Measurements from ENCODE around the gene TNP2. TPM values are rescaled to one million over a fixed set of nuclear protein-coding genes. Genes with fewer than 3 reads are reported as not detected.

TNP2 gene
- not detected in 2 replicates for total RNA-seq (2014; rRNA removed; shearing (Covaris generic))
- not detected in 2 replicates for polyA plus RNA-seq (2016; fragmentation: Nextera tagmentation; extraction: Ambion mirVana)
- long read RNA-seq: 0 reads

- H3K9me3 Mint-ChIP-seq: no peaks in the 10 kb centered on the region
- H3K27ac Mint-ChIP-seq: no peak within 1 kb of the TSS
- TF ChIP-seq JUNB (IDR thresholded peaks at IDR 0.05; ENCODE audit: unreplicated experiment) (no peak), CREB1 (CRISPR knock-in tag; IDR thresholded peaks at IDR 0.05; ENCODE audit: low read depth) (no peak), POLR2AphosphoS5 (IDR thresholded peaks at IDR 0.05; ENCODE audit: low read depth) (no peak), EZH2 (IDR thresholded peaks at IDR 0.05; ENCODE audit: low read depth, unreplicated experiment) (no peak), EZH2phosphoT487 (IDR thresholded peaks at IDR 0.05; ENCODE audit: unreplicated experiment) (no peak), NANOG (IDR thresholded peaks at IDR 0.05; ENCODE audit: borderline replicate concordance) (no peak), ZNF114 (CRISPR knock-in tag; IDR thresholded peaks at IDR 0.05) (no peak), ZNF331 (CRISPR knock-in tag; IDR thresholded peaks at IDR 0.05; ENCODE audit: low read depth) (no peak), REST (IDR thresholded peaks at IDR 0.05; ENCODE audit: unreplicated experiment) (no peak), ETS1 (IDR thresholded peaks at IDR 0.05) (no peak), STAT1 (IDR thresholded peaks at IDR 0.05; ENCODE audit: unreplicated experiment) (no peak)
- TF ChIP-seq, protein P1, sequence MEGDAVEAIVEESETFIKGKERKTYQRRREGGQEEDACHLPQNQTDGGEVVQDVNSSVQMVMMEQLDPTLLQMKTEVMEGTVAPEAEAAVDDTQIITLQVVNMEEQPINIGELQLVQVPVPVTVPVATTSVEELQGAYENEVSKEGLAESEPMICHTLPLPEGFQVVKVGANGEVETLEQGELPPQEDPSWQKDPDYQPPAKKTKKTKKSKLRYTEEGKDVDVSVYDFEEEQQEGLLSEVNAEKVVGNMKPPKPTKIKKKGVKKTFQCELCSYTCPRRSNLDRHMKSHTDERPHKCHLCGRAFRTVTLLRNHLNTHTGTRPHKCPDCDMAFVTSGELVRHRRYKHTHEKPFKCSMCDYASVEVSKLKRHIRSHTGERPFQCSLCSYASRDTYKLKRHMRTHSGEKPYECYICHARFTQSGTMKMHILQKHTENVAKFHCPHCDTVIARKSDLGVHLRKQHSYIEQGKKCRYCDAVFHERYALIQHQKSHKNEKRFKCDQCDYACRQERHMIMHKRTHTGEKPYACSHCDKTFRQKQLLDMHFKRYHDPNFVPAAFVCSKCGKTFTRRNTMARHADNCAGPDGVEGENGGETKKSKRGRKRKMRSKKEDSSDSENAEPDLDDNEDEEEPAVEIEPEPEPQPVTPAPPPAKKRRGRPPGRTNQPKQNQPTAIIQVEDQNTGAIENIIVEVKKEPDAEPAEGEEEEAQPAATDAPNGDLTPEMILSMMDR (conservative IDR thresholded peaks at IDR 0.05; ENCODE audit: low read depth in 2 of 2): no peak
- Histone ChIP-seq H3F3A (replicated peaks; ENCODE audit: low read depth) (0 out of 2 replicates have a peak, but pooled peaks cover 3% of the 10 kb centered on the region), H3K27me3 (ENCODE audit: insufficient read depth) (no peaks in the 10 kb centered on the region), H3K79me2 (replicated peaks; ENCODE audit: insufficient read depth) (no peaks in the 10 kb centered on the region), H3K27ac (ENCODE audit: low read depth) (no peak within 1 kb of the TSS), H2AFZ (no peak within 1 kb of the TSS), H4K20me1 (replicated peaks; ENCODE audit: insufficient read depth) (no peaks in the 10 kb centered on the region), H3K4me3 (no peak within 1 kb of the TSS), H3K36me3 (ENCODE audit: insufficient read depth) (no peaks in the 10 kb centered on the region), H3K4me1 (ENCODE audit: insufficient read depth) (no peaks in the 10 kb centered on the region; the same call in 1 of the 2 replicates), H3K4me2 (no peak within 1 kb of the TSS), H3K9me2 (ENCODE audit: insufficient read depth) (peaks cover 3% of the 10 kb centered on the region; the same call in 1 of the 2 replicates)
- H3K27me3 Mint-ChIP-seq (ENCODE audit: insufficient read depth, low read depth, poor library complexity): peaks cover 12% of the 10 kb centered on the region
- H3K36me3 Mint-ChIP-seq (ENCODE audit: low read depth): no peaks in the 10 kb centered on the region
- DNase-seq (ENCODE audit: low spot score): no peak
- no peak for ATAC-seq
- no peak within 1 kb of the TSS for H3K4me3 Mint-ChIP-seq
- peaks cover 9% of the 10 kb centered on the region for H3K4me1 Mint-ChIP-seq
Observed at GRCh38 chr16:11268921-11269375, at the start of gene TNP2. TNP2 (minus strand) TSS chr16:11269325; CDS start chr16:11269262, 63 bp downstream.
